Stimulated activated CD8-positive, alpha-beta memory T cell treated with anti-CD3 and anti-CD28 coated beads, Interleukin-12 subunit alpha, Interleukin-12 subunit beta, amount 100 ng/mL, for 4 hours (primary cell): ENCODE measurements around the gene SPDYE2.
"Not testable (repeated sequence)": the region's sequence is repeated elsewhere in the genome, so short reads cannot be mapped to it uniquely, and the experiment has no call there.

Experiments
- DNase-seq: peaks from one replicate; pipeline ENCODE4 v3.0.0-alpha.2; 2020; ENCODE audit warnings: low read depth

SPDYE2 gene

DNA sequence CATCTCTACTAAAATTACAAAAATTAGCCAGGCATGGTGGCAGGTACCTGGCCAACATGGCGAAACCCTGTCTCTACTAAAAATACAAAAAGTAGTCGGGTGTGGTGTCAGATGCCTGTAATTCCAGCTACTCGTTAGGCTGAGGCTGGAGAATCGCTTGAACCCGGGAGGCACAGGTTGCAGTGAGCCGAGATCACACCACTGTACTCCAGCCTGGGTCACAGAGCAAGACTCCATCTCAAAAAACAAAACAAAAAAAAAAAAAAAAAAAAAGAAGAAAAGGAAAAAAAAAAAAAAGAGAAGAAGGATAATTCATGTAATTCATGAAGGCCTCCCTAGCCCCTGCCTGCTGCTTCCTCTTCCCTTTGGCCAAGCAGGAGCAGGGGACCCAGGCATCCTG lies 10.4 kb upstream of the SPDYE2 start:
- DNase-seq: not testable (repeated sequence)

DNA sequence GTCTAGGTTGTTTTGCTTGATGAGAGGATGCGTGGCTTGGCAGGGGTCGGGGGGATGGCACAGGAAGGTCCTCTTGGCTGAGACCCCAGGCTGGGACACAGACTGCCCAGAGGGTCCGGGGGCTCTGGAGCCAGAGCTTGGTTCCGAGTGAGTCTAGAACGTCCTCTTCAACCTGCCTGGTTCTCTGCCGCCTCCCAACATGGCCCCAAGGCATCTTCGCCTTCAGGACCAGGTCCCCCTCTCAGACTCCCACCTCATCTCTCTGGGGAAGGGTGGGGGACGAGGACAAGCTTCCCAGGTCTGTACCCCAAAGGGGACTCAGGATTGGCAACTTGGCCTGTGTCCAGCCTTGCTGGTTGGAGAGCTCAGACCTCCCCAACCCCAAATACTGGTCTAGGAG lies 8.9 kb upstream of the SPDYE2 start:
- DNase-seq: not testable (repeated sequence)

DNA sequence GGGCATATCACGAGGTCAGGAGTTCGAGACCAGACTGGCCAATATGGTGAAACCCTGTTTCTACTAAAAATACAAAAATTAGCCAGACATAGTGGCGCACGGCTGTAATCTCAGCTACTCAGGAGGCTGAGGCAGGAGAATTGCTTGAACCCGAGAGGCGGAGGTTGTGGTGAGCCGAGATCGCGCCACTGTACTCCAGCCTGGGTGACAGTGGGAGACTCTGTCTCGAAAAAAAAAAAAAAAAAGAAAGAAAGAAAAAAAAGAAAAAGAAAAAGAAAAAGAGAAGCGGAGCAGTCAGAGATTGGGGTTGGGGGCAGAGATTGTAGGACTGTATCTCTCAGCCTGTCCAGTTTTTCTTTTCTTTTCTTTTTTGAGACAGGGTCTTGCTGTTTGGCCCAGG lies 8.3 kb upstream of the SPDYE2 start:
- not testable (repeated sequence) for DNase-seq

- DNase-seq: not testable (repeated sequence)
Measured at GRCh38 chr7:102543596-102543995, 7.4 kb upstream of the SPDYE2 start, which contains the start of gene UPK3BL2. Gene UPK3BL2, minus strand, starts transcription at chr7:102543696. Its CDS starts 60 bp downstream, at chr7:102543636.

DNA sequence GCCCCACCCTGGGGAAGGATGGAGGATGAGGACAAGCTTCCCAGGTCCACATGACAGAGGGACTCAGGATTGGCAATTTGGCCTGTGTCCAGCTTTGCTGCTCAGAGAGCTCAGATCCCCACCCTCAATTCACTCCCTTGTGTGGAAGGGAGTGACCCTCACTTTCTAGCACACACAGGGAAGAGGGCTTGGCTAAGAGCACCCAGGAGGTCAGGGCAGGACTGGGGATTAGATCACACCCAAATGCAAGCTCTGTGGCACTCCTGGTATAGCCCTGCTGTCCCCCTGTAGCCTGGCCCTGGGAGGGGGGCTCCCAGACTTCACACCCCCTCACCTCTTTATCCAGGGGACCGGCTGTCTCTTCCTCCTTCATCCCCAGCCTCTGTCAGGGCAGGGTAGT lies 6.7 kb upstream of the SPDYE2 start:
- not testable (repeated sequence) for DNase-seq

DNA sequence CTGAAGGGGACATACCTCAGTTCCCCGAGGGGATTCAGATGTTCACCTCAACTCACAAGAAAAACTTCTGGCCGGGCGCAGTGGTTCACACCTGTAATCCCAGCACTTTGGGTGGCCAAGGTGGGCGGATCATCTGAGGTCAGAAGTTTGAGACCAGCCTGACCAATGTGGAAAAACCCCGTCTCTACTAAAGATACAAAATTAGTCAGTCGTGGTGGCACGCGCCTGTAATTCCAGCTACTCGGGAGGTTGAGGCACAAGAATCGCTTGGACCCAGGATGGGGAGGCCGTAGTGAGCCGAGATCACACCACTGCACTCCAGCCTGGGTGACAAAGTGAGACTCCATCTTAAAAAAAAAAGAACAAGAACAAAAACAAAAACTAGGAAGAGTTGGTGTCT lies 5.7 kb upstream of the SPDYE2 start:
- DNase-seq: not testable (repeated sequence)

- DNase-seq: not testable (repeated sequence)
Measured at GRCh38 chr7:102546353-102546752, 4.7 kb upstream of the SPDYE2 start.

DNA sequence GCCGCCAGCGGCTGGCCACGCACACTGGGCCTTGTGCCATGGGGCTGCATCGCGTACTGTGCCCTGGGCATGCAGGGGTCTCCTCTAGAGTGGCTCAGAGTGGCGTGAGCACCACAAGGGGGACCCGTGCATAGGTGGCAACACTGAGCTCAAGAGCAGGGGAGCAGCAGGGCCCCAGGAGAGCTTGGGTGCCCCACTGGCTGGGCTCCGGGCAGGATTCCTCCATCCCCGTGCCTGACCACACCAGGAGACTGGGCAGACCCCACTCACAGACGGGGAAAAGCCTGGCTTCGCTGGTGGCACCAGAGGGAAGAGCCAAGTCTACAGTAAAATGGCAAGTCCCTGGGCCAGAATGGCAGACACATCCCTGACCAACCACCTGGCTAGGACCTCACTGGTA lies 17.6 kb downstream of the SPDYE2 start:
- not testable (repeated sequence) for DNase-seq

DNA sequence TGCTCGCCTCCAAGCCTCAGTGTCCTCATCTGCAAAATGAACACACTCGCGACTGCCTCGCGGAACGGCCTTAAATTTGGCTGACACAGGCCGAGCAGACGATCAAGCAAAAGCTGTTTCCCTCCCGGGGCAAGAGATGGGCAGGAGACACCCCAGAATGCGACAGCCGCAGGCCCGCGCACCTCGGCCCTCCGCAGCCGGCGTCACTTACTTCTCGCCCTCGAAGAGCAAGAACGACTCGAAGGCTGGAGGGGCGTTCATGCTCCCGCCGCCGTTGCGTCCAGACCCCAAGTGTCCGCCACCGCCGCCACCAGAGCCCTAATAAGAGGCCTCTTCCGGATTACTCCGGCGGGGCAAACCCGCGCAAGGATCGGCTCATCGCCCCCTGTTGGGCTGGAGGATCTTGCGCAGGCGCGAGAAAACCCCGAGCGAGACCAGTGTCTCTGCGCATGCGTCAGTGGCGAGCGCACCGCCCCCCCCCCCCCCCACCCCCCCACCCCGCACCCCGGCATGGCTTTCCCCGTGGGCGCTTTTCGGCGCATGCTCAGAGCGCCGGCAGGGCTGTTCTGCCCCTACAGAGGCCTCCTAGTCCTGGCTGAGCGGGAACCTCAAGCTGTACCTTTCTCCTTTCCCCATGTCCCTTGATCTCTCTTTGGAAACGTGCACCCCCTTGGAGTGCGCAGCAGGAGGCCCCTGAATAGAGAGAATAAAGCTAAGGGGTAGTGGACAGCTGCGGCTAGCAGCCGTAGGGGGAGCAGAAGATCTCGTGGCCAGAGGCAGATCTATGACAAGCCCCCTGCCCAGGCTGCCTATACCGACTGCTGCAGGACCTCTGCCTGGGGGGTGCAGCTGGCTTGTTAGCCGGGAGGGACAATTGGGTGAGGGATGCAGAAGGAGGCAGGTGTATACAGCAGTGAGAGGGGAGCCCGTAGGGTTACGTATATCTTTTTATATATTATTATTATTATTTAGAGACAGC lies 21.5 kb downstream of the SPDYE2 start, which contains the start of gene POLR2J3:
POLR2J3 (minus strand) TSS at position 323 of the 979 bp plus-strand sequence; CDS start at position 261, 62 bp downstream.
- peak; percentile 94 for DNase-seq

DNA sequence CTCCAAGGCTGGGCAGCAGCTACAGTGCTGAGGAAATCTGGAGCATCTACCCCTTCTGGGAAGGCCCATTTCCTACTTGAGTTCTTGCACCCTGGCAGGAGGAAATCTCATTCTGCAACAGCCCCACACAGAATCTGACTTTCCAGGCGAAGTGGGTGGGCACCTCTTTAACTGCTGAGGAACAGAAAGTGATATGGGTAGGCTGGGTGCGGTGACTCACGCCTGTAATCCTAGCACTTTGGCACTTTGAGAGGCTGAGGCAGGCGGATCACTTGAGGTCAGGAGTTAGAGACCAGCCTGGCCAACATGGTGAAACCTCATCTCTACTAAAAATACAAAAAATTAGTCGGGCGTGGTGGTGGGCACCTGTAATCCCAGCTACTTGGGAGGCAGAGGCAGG lies 23.6 kb downstream of the SPDYE2 start:
- DNase-seq: not testable (repeated sequence)

DNA sequence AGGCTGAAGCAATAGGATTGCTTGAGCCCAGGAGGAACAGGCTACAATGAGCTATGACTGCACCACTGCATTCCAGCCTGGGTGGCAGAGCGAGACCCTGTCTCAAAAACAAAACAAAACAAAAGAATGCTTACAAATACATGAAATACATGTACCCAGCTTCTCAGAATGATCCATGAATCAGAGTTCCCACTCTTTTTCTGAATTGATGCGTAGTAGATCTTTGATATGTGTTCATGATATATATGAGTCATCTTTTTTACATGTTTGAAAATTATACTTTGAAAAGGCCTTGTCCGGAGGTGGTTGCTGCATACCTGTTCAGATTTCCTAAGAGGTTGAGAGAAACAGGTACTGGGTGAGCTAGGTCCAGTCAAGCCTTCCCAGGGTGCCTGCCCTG lies 25.3 kb downstream of the SPDYE2 start:
- DNase-seq: not testable (repeated sequence)

GRCh38 chr7:102577315-102578240 lies 26.6 kb downstream of the SPDYE2 start:
- DNase-seq: not testable (repeated sequence)

DNA sequence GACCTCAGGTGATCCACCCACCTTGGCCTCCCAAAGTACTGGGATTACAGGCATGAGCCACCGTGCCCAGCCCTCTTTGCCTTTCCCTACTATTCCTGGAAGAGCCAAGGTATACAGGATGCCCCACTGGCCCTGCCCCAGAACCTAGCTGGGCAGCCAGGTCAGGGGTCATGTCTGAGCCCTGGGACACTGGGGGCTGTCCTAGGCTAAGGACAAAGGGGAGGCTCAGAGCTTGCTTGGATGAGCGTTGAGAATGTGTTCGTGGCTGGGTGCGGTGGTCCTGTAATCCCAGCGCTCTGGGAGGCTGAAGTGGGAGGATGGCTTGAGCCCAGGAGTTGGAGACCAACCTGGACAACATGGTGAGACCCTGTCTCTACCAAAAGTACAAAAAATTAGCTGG lies 27.5 kb downstream of the SPDYE2 start:
- DNase-seq: not testable (repeated sequence)

GRCh38 chr7:102581722-102582121 lies 30.7 kb downstream of the SPDYE2 start:
- not testable (repeated sequence) for DNase-seq

DNA sequence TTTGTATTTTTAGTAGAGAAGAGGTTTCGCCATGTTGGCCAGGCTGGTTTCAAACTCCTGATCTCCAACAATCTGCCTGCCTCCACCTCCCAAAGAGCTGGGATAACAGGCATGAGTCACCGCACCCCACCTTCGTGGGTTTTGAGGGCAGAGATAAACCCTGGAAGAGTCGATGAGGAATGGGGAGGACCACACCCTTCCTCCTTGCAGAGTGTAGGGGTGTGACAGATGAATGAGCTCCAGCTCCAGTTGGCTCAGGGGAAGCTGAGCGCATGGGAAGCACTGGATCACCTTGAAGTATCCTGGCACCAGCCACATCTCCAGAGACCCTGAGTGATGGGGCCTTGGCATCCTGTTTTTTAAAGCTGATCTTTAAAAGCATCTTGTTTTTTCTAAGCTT lies 32.5 kb downstream of the SPDYE2 start:
- not testable (repeated sequence) for DNase-seq

GRCh38 chr7:102589857-102590256 lies 38.8 kb downstream of the SPDYE2 start:
- DNase-seq: not testable (repeated sequence)

GRCh38 chr7:102592477-102593019 lies 41.5 kb downstream of the SPDYE2 start:
- DNase-seq: not testable (repeated sequence)

GRCh38 chr7:102593637-102594334 lies 42.8 kb downstream of the SPDYE2 start:
- not testable (repeated sequence) for DNase-seq

DNA sequence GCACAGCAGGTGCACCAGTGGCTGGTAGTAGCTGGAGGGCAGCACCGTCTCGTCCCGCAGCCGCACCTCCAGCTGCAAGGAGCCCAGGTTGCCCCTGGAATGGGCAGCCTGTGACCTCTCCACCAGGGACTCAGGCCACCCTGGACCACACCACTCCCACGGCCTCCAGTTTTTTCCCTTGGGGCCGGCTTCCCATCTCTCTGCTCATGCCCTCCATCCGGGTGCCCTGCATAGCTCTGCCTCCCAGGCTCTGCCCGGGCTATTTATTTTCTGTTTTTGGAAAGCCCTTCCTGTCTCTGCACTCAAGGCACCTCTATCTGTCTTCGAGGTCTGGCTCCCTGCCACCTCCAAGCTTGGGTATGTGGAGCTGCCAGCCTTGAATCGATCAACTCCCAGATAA lies 45.0 kb downstream of the SPDYE2 start:
- not testable (repeated sequence) for DNase-seq

GRCh38 chr7:102599699-102600098 lies 48.7 kb downstream of the SPDYE2 start:
- not testable (repeated sequence) for DNase-seq

DNA sequence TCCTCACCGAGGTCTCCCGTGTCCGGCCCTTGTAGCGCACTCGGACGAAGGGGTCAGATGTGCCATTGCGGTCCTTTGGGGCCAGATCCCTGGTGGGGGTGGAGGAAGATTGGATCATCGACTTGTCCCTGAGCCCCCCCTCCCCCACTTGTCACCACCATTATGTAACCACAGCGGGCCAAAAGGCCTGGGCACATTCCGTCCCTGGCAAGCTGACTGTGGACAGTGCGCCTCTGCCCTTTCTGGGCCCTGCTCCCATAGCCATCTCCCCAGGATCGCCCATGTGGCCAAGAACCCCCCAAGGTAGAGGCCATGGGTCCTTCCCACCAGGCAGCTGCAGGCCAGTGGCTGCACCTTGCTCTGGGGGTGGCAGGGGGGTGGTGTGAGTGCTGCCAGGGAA lies 51.3 kb downstream of the SPDYE2 start:
- DNase-seq: not testable (repeated sequence)
